Measurements from ENCODE around the gene CIAPIN1. TPM values are rescaled to one million over a fixed set of nuclear protein-coding genes. Genes with fewer than 3 reads are reported as not detected.

Gene CIAPIN1
- total RNA-seq, 4 donors from 2014 or later: 30.5 to 42.9 (median 33.5) TPM

GRCh38 chr16:57473176-57473840, 26.1 kb upstream of the CIAPIN1 start:
- WGBS, 2 donors: 84 to 93% methylated on average over 8 to 11 of the region's 14 CpGs
- H3K27ac ChIP-seq: no peak overlapping the region

DNA sequence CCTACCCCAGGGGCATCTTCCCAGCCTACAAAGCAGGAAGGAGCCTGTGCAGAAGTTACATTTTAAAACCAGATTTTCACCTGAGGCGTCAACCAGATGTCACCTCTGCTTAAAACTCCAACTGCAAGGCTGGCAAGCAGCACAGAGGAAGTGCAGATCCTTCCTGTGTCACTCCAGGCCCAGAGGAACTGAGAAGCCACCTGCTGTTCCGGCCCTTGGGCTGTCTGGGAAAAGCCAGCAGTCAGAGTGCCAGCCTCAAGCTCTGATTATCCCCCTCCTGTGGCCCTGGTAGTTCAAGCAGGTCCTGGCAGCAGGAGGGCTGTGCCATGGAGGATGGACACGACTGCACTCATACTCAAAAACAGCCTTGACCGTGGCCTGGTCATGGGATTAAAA, 25.5 kb upstream of the CIAPIN1 start:
- no peak for DNase-seq
- Histone ChIP-seq H3K27me3 (no peaks in the 10 kb centered on the region), H3K9me3 (no peaks in the 10 kb centered on the region), H3K36me3 (peaks cover 13 to 94% (median 41%) of the 10 kb centered on the region in 3 donors), H3K4me1 (peaks cover 0 to 42% (median 6%) of the 10 kb centered on the region in 3 donors), H3K4me3 (no peak overlapping the region), H3K27ac (no peak overlapping the region)
- WGBS, 2 donors: 63 to 69% methylated on average over 1 to 3 of the region's 4 CpGs
- TF ChIP-seq, protein P1, sequence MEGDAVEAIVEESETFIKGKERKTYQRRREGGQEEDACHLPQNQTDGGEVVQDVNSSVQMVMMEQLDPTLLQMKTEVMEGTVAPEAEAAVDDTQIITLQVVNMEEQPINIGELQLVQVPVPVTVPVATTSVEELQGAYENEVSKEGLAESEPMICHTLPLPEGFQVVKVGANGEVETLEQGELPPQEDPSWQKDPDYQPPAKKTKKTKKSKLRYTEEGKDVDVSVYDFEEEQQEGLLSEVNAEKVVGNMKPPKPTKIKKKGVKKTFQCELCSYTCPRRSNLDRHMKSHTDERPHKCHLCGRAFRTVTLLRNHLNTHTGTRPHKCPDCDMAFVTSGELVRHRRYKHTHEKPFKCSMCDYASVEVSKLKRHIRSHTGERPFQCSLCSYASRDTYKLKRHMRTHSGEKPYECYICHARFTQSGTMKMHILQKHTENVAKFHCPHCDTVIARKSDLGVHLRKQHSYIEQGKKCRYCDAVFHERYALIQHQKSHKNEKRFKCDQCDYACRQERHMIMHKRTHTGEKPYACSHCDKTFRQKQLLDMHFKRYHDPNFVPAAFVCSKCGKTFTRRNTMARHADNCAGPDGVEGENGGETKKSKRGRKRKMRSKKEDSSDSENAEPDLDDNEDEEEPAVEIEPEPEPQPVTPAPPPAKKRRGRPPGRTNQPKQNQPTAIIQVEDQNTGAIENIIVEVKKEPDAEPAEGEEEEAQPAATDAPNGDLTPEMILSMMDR (IDR thresholded peaks at IDR 0.05): no peak
- TF ChIP-seq POLR2A (IDR thresholded peaks at IDR 0.05): no peak
- intact Hi-C loops (cut with DNase I): loop anchor here (10.0 kb wide), 1 partner anchor 52 kb away; no protein-coding TSS in a partner anchor

More at GRCh38 chr16:57473176-57473840, 26.1 kb upstream of the CIAPIN1 start:
- intact Hi-C loops (cut with DNase I): loop anchor here (10.0 kb wide), 1 partner anchor 51 kb away; no protein-coding TSS in a partner anchor
- Histone ChIP-seq H3K9me3 (no peaks in the 10 kb centered on the region), H3K4me3 (no peak overlapping the region), H3K27me3 (no peaks in the 10 kb centered on the region), H3K4me1 (peaks cover 5 to 48% (median 13%) of the 10 kb centered on the region in 3 donors), H3K36me3 (peaks cover 13 to 94% (median 36%) of the 10 kb centered on the region in 3 donors)
- no peak for DNase-seq
- no peak for TF ChIP-seq POLR2A (IDR thresholded peaks at IDR 0.05)
- TF ChIP-seq, protein P1 (IDR thresholded peaks at IDR 0.05): no peak

GRCh38 chr16:57471852-57472664, 24.9 kb upstream of the CIAPIN1 start:
- no peak for DNase-seq
- Histone ChIP-seq H3K27me3 (no peaks in the 10 kb centered on the region), H3K36me3 (peaks cover 13 to 94% (median 43%) of the 10 kb centered on the region in 3 donors), H3K27ac (no peak overlapping the region), H3K4me1 (peaks cover 0 to 37% (median 5%) of the 10 kb centered on the region in 3 donors), H3K4me3 (no peak overlapping the region), H3K9me3 (no peaks in the 10 kb centered on the region)
- intact Hi-C loops (cut with DNase I): loop anchor here (10.0 kb wide), 1 partner anchor 53 kb away; no protein-coding TSS in a partner anchor
- TF ChIP-seq, protein P1 (IDR thresholded peaks at IDR 0.05): no peak
- 55 to 72% methylated on average over 6 to 8 of the region's 10 CpGs for WGBS, 2 donors

- TF ChIP-seq, protein P1 (IDR thresholded peaks at IDR 0.05): no peak
- no peak for TF ChIP-seq POLR2A (IDR thresholded peaks at IDR 0.05)
- intact Hi-C loops (cut with DNase I): loop anchor here (10.0 kb wide), 1 partner anchor 54 kb away; no protein-coding TSS in a partner anchor
- H3K27me3 ChIP-seq: no peaks in the 10 kb centered on the region
- no peaks in the 10 kb centered on the region for H3K9me3 ChIP-seq
- no peak overlapping the region for H3K4me3 ChIP-seq
- DNase-seq: no peak
- H3K4me1 ChIP-seq: peaks cover 0 to 28% (median 5%) of the 10 kb centered on the region in 3 donors
- 83 to 100% methylated on average over 1 of the region's 1 CpG for WGBS, 2 donors
- no peak overlapping the region for H3K27ac ChIP-seq
- peaks cover 13 to 96% (median 48%) of the 10 kb centered on the region in 3 donors for H3K36me3 ChIP-seq
Observed at GRCh38 chr16:57471209-57471608, 24.0 kb upstream of the CIAPIN1 start.

All from esophagus squamous epithelium (tissue), 5 donors.